GM12891 (cell line): ENCODE data around the gene PNPLA7.

Experiments
- POLR2A ChIP-seq: IDR thresholded peaks from 2 replicates; pipeline ENCODE4 v1.6.1; 2011; ENCODE audit warnings: low read depth, low read length, control low read depth
- POLR2AphosphoS5 ChIP-seq: IDR thresholded peaks from 2 replicates; pipeline ENCODE4 v1.6.1; 2011; ENCODE audit warnings: low read depth, low read length, control low read depth
- SPI1 ChIP-seq: IDR thresholded peaks from 2 replicates; pipeline ENCODE4 v1.6.1; 2011; ENCODE audit warnings: low read depth, low read length, control low read depth

DNA sequence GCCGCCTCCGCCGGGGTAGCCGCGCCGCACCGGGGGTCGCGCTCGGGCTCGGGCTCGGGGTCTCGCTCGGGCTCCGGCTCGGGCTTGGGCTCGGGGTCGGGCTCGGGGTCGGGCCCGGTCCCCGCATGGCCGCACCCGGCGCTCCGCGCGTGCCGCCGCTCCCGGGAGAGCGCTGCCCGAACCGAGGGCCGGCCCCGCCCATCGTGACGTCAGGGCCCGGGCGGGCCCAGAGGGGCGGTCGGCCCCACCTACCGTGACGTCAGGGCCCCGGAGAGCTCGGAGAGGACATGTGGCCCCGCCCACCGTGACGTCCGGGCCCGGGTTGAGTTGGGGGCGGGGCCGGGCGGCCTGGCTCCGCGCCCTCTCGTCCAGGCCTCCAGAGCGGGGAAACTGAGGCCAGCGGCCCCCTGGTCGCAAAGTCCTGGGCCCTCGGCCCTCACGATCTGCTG, 91.0 kb downstream of the PNPLA7 start, which contains the start of gene NSMF:
- no peak for TF ChIP-seq POLR2A
- no peak for TF ChIP-seq SPI1
- no peak for TF ChIP-seq POLR2AphosphoS5
